Parathyroid adenoma (tissue), 2 donors: ENCODE measurements around the gene FAM131B.

ENCODE experiments used
- H2AFZ ChIP-seq: fragments of 300-600 bp; sonication (generic); one replicate; pipeline ENCODE4 v1.7.0; 2017; ENCODE audit warnings: antibody characterized with exemption, mild to moderate bottlenecking
- H3K27ac ChIP-seq: fragments of 300-600 bp; sonication (generic); one replicate; pipeline ENCODE4 v1.7.0; 2017
- H3K27me3 ChIP-seq: fragments of 300-600 bp; sonication (generic); one replicate; pipeline ENCODE4 v1.7.0; 2017; ENCODE audit warnings: low read length; ENCODE audit not compliant: control insufficient read depth, insufficient read depth
- H3K36me3 ChIP-seq: fragments of 300-600 bp; sonication (generic); one replicate; pipeline ENCODE4 v1.7.0; 2017; ENCODE audit warnings: low read length; ENCODE audit not compliant: control insufficient read depth, insufficient read depth
- H3K4me1 ChIP-seq: fragments of 300-600 bp; sonication (generic); one replicate; pipeline ENCODE4 v1.7.0; 2017; ENCODE audit warnings: control low read depth
- H3K4me2 ChIP-seq: fragments of 300-600 bp; sonication (generic); one replicate; pipeline ENCODE4 v1.7.0; 2017; ENCODE audit warnings: low read length
- H3K4me3 ChIP-seq: fragments of 300-600 bp; sonication (generic); one replicate; pipeline ENCODE4 v1.7.0; 2017; ENCODE audit warnings: low read depth, low read length
- H3K79me2 ChIP-seq: fragments of 300-600 bp; sonication (generic); one replicate; pipeline ENCODE4 v1.7.0; 2017; ENCODE audit warnings: control low read depth
- H3K9ac ChIP-seq: fragments of 300-600 bp; sonication (generic); one replicate; pipeline ENCODE4 v1.7.0; 2017; ENCODE audit warnings: mild to moderate bottlenecking
- H3K9me3 ChIP-seq: fragments of 300-600 bp; sonication (generic); one replicate; pipeline ENCODE4 v1.7.0; 2017; ENCODE audit warnings: low read length; ENCODE audit not compliant: control insufficient read depth
- TF ChIP-seq, protein P1 (sequence below): fragments of 300-600 bp; sonication (generic); IDR thresholded peaks from one replicate; pipeline ENCODE4 v1.7.0; 2017; ENCODE audit warnings: antibody characterized with exemption, mild to moderate bottlenecking
- donor health status: primary hyperparathyroidism.

The FAM131B gene

DNA sequence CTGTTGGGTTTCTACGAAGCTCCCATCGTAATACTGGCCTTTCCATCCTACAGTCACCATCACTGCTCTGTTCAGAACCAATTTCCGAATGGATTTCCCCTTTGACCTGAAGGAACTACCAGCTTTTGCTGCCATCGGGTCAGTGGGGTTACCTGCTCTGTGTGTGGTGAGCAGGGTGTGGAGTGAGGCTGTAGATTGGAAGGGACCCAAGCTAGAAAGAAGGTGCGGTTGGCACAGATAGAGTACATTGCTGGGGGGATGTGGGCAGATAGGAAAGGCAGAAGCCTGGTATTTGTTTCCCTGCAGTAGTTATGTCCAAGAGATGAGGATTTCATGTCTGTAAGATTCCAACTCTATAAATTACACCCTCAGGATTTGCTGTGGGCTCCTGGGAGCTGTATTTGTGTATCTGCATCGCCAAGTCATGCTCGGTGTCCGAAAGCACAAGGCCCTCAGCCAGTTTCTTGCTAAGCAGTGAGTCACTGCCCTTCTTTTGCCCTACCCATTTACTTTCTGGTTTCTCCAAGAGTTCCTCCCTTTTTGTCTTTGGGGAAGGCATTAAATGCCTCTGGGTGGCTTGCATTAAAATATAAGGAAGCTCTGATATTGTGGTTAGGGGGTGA is 31.2 kb downstream of the FAM131B start:
- H3K4me2 ChIP-seq = no peak overlapping the region
- H3K36me3 ChIP-seq = no peaks in the 10 kb centered on the region
- no peak overlapping the region for H3K27ac ChIP-seq
- no peak overlapping the region for H3K4me3 ChIP-seq
- TF ChIP-seq, protein P1, sequence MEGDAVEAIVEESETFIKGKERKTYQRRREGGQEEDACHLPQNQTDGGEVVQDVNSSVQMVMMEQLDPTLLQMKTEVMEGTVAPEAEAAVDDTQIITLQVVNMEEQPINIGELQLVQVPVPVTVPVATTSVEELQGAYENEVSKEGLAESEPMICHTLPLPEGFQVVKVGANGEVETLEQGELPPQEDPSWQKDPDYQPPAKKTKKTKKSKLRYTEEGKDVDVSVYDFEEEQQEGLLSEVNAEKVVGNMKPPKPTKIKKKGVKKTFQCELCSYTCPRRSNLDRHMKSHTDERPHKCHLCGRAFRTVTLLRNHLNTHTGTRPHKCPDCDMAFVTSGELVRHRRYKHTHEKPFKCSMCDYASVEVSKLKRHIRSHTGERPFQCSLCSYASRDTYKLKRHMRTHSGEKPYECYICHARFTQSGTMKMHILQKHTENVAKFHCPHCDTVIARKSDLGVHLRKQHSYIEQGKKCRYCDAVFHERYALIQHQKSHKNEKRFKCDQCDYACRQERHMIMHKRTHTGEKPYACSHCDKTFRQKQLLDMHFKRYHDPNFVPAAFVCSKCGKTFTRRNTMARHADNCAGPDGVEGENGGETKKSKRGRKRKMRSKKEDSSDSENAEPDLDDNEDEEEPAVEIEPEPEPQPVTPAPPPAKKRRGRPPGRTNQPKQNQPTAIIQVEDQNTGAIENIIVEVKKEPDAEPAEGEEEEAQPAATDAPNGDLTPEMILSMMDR = no peak
- no peaks in the 10 kb centered on the region for H3K9me3 ChIP-seq
- H3K4me1 ChIP-seq = no peaks in the 10 kb centered on the region
- no peaks in the 10 kb centered on the region for H3K27me3 ChIP-seq
- H3K79me2 ChIP-seq = no peaks in the 10 kb centered on the region
- H2AFZ ChIP-seq = no peak overlapping the region
- H3K9ac ChIP-seq = no peak overlapping the region

DNA sequence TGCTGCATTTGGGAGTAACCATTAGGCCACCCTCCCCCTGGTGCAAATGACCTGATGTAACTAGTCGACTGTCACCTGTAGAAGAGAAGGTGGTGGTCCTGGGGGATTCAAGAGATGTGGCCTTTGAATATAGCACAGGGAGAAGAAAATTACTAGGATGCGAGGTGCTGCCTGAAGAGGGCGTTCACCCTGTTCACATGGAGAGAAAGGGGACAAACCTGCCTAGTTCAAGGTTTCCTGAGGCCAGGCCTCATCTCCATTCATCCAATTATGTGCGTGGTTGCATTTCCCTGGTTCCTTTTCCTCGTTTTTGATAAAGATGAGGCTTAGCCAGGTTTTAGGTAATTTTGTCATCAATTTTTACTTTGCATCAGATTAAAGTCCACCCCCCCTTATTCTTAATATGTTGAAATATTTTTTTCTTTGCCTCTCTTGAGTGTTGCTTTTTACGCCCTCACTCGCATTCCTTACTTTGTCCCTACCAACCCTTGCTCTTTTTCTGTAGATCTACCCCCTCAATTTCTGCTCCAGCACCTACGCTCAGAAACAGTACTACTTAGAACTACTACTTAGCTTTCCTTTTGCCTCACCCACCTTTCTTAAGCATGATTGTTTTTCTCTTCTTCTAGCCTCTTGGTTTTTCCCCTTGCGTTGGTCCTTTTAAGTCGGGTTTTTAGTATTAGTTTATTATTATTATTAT is 32.9 kb downstream of the FAM131B start:
- Histone ChIP-seq H3K4me1 (no peaks in the 10 kb centered on the region), H3K9ac (no peak overlapping the region), H3K36me3 (no peaks in the 10 kb centered on the region), H3K9me3 (no peaks in the 10 kb centered on the region), H3K4me3 (no peak overlapping the region), H3K27me3 (no peaks in the 10 kb centered on the region), H3K79me2 (no peaks in the 10 kb centered on the region), H3K4me2 (no peak overlapping the region), H2AFZ (no peak overlapping the region), H3K27ac (no peak overlapping the region)
- TF ChIP-seq, protein P1 = no peak

DNA sequence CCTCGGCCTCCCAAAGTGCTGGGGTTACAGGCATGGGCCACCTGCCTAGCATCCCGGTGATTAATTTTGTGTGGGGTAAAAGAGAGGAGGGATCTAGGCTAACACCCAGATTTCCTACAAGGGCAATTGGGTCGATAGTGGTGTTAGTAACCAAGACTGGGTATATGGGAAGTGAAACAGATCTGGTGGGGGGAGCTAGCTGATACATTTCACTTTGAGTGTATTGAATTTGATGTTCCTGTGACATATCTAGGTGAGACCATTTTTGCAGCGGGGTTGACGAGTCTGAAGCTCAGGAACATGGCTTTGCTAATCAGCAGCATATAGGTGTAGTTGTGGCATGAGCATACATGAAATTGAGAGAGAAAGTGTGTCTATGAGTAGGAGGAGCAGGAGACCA is 34.6 kb downstream of the FAM131B start:
- Histone ChIP-seq H3K4me1 (no peaks in the 10 kb centered on the region), H3K36me3 (no peaks in the 10 kb centered on the region), H3K9ac (no peak overlapping the region), H2AFZ (no peak overlapping the region), H3K27ac (no peak overlapping the region), H3K9me3 (no peaks in the 10 kb centered on the region), H3K4me2 (no peak overlapping the region), H3K27me3 (no peaks in the 10 kb centered on the region), H3K79me2 (no peaks in the 10 kb centered on the region), H3K4me3 (no peak overlapping the region)
- TF ChIP-seq, protein P1 = no peak

DNA sequence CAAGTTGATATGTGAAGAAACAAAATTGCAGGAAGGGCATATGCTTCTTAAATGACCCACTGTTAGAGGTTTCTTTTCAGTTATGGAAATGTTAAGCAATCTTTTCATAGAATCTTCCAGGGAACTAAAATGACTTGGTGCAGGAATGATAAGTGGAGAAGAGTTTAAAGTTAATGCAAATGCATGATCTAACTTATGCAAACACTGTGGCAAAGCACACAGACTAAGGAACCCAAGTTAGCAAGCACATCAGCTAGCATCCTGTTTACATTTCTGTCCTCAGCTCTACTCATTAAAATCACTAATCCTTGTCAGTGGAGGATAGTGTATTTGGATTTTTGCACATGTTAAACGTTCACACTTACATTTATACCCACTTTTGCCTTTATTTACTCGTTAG is 37.3 kb downstream of the FAM131B start:
- no peaks in the 10 kb centered on the region for H3K4me1 ChIP-seq
- no peaks in the 10 kb centered on the region for H3K27me3 ChIP-seq
- TF ChIP-seq, protein P1 = no peak
- no peaks in the 10 kb centered on the region for H3K36me3 ChIP-seq
- H3K79me2 ChIP-seq = no peaks in the 10 kb centered on the region
- no peak overlapping the region for H3K4me2 ChIP-seq
- H3K9ac ChIP-seq = no peak overlapping the region
- H2AFZ ChIP-seq = no peak overlapping the region
- H3K27ac ChIP-seq = no peak overlapping the region
- no peak overlapping the region for H3K4me3 ChIP-seq
- no peaks in the 10 kb centered on the region for H3K9me3 ChIP-seq

DNA sequence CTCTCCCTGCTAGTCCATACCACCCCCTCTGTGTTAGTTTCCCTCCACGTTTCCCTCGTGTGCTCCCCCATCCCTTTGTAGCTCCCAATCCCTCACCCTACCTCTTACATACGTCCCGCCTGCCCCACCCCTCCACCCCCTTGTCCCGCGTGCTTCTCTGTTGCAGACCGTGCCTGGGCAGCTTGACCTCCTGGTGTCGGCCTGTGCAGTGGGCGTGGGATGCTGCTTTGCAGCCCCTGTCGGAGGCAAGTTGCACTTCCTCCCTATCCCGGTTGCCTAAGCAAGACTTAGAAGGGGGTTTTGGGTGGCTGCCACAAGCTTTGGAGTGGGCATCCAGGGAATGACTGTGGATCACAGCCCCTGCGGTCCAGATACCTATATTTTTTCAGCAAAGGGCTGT is 38.9 kb downstream of the FAM131B start:
- TF ChIP-seq, protein P1 = no peak
- peaks cover 4% of the 10 kb centered on the region for H3K4me1 ChIP-seq
- H3K27ac ChIP-seq = no peak overlapping the region
- no peak overlapping the region for H3K4me2 ChIP-seq
- no peaks in the 10 kb centered on the region for H3K36me3 ChIP-seq
- no peaks in the 10 kb centered on the region for H3K27me3 ChIP-seq
- H3K79me2 ChIP-seq = no peaks in the 10 kb centered on the region
- H3K9ac ChIP-seq = no peak overlapping the region
- H3K9me3 ChIP-seq = no peaks in the 10 kb centered on the region
- H2AFZ ChIP-seq = no peak overlapping the region
- no peak overlapping the region for H3K4me3 ChIP-seq
